ENCODE data around the gene RASSF3. TPM values are rescaled to one million over a fixed set of nuclear protein-coding genes. Genes with fewer than 3 reads are reported as not detected.

The RASSF3 gene
- total RNA-seq, 4 donors from 2014 or later, result 7.3 to 18.7 (median 11.2) TPM

GRCh38 chr12:64670919-64671639, 60.8 kb downstream of the RASSF3 start:
- H3K9me3 ChIP-seq, result no peaks in the 10 kb centered on the region
- no peak for TF ChIP-seq POLR2A (IDR thresholded peaks at IDR 0.05)
- TF ChIP-seq, protein P1, sequence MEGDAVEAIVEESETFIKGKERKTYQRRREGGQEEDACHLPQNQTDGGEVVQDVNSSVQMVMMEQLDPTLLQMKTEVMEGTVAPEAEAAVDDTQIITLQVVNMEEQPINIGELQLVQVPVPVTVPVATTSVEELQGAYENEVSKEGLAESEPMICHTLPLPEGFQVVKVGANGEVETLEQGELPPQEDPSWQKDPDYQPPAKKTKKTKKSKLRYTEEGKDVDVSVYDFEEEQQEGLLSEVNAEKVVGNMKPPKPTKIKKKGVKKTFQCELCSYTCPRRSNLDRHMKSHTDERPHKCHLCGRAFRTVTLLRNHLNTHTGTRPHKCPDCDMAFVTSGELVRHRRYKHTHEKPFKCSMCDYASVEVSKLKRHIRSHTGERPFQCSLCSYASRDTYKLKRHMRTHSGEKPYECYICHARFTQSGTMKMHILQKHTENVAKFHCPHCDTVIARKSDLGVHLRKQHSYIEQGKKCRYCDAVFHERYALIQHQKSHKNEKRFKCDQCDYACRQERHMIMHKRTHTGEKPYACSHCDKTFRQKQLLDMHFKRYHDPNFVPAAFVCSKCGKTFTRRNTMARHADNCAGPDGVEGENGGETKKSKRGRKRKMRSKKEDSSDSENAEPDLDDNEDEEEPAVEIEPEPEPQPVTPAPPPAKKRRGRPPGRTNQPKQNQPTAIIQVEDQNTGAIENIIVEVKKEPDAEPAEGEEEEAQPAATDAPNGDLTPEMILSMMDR (IDR thresholded peaks at IDR 0.05), result no peak
- 82 to 88% methylated on average over 8 of the region's 8 CpGs for WGBS, 2 donors
- peaks cover 4 to 48% of the 10 kb centered on the region in 2 donors for H3K4me1 ChIP-seq
- no peaks in the 10 kb centered on the region for H3K27me3 ChIP-seq
- H3K36me3 ChIP-seq, result no peaks in the 10 kb centered on the region
- H3K4me3 ChIP-seq (replicated peaks in 1 of 3), result no peak overlapping the region
- H3K27ac ChIP-seq, result peak overlapping the region in 1 of 3 donors; percentile 17
- intact Hi-C loops (cut with DNase I), result no loop called here
- no peak for DNase-seq

- Histone ChIP-seq H3K4me1 (peaks cover 0 to 42% of the 10 kb centered on the region in 2 donors), H3K36me3 (no peaks in the 10 kb centered on the region), H3K4me3 (replicated peaks in 1 of 3) (no peak overlapping the region), H3K27me3 (no peaks in the 10 kb centered on the region), H3K9me3 (no peaks in the 10 kb centered on the region), H3K27ac (no peak overlapping the region)
- TF ChIP-seq POLR2A (IDR thresholded peaks at IDR 0.05), result no peak
- TF ChIP-seq, protein P1 (IDR thresholded peaks at IDR 0.05), result no peak
- intact Hi-C loops (cut with DNase I), result no loop called here
- DNase-seq, result no peak
- WGBS, 2 donors, result 85 to 96% methylated on average over 4 of the region's 4 CpGs
Observed at GRCh38 chr12:64671681-64672080, 61.4 kb downstream of the RASSF3 start.

- no peak overlapping the region for H3K27ac ChIP-seq
- intact Hi-C loops (cut with DNase I), result no loop called here
- H3K9me3 ChIP-seq, result no peaks in the 10 kb centered on the region
- no peak overlapping the region for H3K4me3 ChIP-seq (replicated peaks in 1 of 3)
- 49 to 51% methylated on average over 8 of the region's 8 CpGs for WGBS, 2 donors
- H3K36me3 ChIP-seq, result no peaks in the 10 kb centered on the region
- no peaks in the 10 kb centered on the region for H3K27me3 ChIP-seq
- peak; percentile 15 to 20 for DNase-seq
- TF ChIP-seq POLR2A (IDR thresholded peaks at IDR 0.05), result no peak
- TF ChIP-seq, protein P1 (IDR thresholded peaks at IDR 0.05), result no peak
- peaks cover 0 to 32% of the 10 kb centered on the region in 2 donors for H3K4me1 ChIP-seq
Observed at GRCh38 chr12:64672925-64673409, 62.7 kb downstream of the RASSF3 start.

GRCh38 chr12:64673490-64674169, 63.3 kb downstream of the RASSF3 start:
- Histone ChIP-seq H3K27ac (no peak overlapping the region), H3K9me3 (no peaks in the 10 kb centered on the region), H3K36me3 (no peaks in the 10 kb centered on the region), H3K27me3 (no peaks in the 10 kb centered on the region), H3K4me1 (peaks cover 0 to 32% of the 10 kb centered on the region in 2 donors), H3K4me3 (replicated peaks in 1 of 3) (no peak overlapping the region)
- TF ChIP-seq, protein P1 (IDR thresholded peaks at IDR 0.05), result no peak
- no peak for TF ChIP-seq POLR2A (IDR thresholded peaks at IDR 0.05)
- 80 to 82% methylated on average over 9 of the region's 9 CpGs for WGBS, 2 donors
- intact Hi-C loops (cut with DNase I), result no loop called here
- DNase-seq, result no peak
